Activated CD4-positive, alpha-beta T cell treated with anti-CD3 and anti-CD28 coated beads, Interleukin-10, Interleukin-2, amounts not matched to agents 100 ng/mL and 50 ng/mL, durations not matched to agents 16 hours and 8 hours (primary cell): ENCODE measurements around the gene IL3RA.
"Not testable (repeated sequence)": the region's sequence is repeated elsewhere in the genome, so short reads cannot be mapped to it uniquely, and the experiment has no call there.

Experiments
- DNase-seq: peaks from one replicate; pipeline ENCODE4 v3.0.0-alpha.2; 2020

The IL3RA gene

GRCh38 chrX:1336331-1336943 is at the start of gene IL3RA:
IL3RA (plus strand) TSS chrX:1336785; CDS start chrX:1341766, 4,981 bp downstream.
- peak; percentile 60 for DNase-seq

DNA sequence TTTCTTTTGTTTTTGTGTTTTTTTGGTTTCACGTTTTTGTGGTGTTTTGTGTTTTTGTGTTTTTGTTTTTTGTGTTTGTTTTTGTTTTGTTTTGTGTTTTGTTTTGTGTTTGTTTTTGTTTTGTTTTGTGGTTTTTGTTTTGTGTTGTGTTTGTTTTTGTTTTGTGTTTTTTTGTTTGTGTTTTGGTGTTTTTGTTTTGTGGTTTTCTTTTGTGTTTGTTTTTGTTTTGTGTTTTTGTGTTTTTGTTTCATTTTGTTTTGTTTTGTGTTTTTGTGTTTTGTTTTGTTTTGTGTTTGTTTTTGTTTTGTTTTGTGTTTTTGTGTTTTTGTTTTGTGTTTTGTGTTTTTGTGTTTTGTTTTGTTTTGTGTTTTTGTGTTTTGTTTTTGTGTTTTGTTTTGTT is 47.0 kb upstream of the IL3RA start:
- DNase-seq = no peak

- DNase-seq = no peak
These were observed 45.4 kb upstream of the IL3RA start for GRCh38 chrX:1291110-1291740.

- no peak for DNase-seq
These were observed 43.9 kb upstream of the IL3RA start for GRCh38 chrX:1292575-1293290.

DNA sequence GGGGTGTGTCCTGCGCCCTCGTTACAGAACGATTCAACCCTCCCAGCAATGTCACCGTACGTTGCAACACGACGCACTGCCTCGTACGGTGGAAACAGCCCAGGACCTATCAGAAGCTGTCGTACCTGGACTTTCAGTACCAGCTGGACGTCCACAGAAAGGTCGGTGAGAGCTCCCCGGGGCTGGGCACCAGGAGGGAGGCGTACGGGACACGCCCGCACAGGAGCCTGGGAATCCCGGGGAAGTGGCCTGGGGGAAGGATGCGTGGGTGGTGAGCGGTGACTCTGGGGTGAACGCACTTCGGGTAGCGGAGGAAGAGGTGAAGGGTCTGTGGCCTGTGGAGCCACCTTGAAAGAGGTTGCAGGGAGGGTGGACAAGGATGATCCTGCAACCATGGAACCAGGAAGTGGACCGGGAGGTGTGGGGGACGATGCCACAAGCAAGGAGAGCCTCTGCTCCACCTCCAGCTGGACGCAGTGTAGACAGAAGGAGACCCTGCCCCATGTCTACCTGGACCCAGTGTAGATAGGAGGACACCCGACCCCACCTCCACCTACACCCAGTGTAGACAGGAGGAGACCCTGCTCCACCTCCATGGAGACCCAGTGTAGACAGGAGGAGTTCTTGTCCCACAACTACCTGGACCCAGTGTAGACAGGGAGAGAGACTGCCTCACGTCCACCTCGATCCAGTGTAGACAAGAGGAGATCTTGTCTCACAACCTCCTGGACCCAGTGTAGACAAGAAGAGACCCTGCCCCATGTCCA is 42.1 kb upstream of the IL3RA start:
- DNase-seq = no peak

GRCh38 chrX:1295550-1295949 is 41.0 kb upstream of the IL3RA start:
- DNase-seq = no peak

GRCh38 chrX:1297591-1297990 is 39.0 kb upstream of the IL3RA start:
- not testable (repeated sequence) for DNase-seq

DNA sequence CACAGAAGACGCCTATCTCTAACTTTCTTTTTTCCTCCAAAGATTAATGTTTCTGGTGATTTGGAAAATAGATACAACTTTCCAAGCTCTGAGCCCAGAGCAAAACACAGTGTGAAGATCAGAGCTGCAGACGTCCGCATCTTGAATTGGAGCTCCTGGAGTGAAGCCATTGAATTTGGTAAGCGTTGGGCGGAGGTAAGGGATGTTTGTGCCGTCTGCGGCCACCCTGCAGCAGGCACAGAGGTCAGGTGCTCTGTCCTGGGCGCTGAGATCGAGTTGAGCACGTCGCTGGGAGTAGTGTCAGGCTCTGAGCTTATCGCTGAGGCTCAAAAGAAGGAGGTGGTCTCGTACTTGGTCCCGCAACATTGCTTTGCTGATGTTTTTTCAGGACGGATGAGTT is 36.1 kb upstream of the IL3RA start:
- DNase-seq = no peak

DNA sequence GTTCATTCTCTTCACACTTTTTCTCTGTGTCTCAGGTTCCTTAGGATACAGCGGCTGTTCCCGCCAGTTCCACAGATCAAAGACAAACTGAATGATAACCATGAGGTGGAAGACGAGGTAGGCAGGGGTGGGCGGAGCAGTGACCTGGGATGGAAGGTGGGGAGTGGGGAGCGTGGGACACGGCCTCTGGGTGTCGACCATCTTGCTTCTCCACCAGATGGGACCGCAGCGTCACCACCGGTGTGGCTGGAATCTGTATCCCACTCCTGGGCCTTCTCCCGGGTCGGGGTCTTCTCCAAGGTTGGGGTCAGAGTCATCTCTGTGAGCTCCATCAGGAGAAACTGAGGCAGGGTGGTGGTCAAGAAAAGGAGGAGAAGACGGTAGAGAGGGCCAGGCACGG is 31.2 kb upstream of the IL3RA start:
- no peak for DNase-seq

- no peak for DNase-seq
These were observed 29.5 kb upstream of the IL3RA start for GRCh38 chrX:1306909-1307625.

- DNase-seq = no peak
These were observed 28.8 kb upstream of the IL3RA start for GRCh38 chrX:1307626-1308340.

DNA sequence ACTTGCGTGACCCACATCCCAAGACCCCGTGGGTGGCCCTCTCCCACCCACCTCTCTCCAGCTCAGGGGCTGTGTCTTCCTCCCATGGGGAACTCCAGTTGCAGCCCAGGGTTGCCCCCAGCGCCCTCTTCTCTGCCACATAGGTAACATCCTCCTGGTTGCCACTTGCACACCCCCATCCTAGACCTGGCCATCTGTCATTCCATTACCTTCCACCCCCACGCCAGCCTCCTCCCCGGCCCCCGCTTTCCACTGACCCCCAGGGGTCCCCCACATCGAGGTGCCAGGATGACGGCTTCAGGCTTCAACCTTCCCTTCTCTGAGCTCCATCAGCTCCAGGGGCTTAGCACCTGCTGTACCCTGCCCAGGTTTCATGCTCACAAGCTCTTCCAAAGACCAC is 28.1 kb upstream of the IL3RA start:
- DNase-seq = no peak

GRCh38 chrX:1308917-1309316 is 27.7 kb upstream of the IL3RA start:
- DNase-seq = not testable (repeated sequence)

- DNase-seq = no peak
These were observed 22.8 kb upstream of the IL3RA start for GRCh38 chrX:1313788-1314187.

GRCh38 chrX:1316527-1316926 is 20.1 kb upstream of the IL3RA start:
- DNase-seq = peak; percentile 57

GRCh38 chrX:1321674-1322073 is 14.9 kb upstream of the IL3RA start:
- DNase-seq = no peak

DNA sequence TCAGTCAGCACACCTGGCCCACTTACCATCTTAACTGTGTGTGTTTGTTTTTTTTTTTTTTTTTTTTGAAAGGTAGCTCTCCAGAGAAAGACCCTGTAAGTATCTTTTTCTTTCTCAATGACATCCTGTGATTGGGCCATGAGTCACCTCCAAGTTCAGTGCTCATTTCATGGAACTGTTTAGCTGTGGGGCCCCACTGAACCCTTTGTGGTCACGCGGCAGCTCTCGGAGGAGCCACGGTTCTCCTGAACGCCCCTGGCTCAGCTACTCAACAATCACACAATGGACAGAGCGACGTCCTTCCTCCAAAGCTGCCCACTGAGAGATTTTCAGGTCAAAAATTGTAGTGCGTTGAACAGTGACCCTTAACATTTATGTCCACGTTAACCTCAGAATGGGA is 14.2 kb upstream of the IL3RA start:
- DNase-seq = peak; percentile 80

DNA sequence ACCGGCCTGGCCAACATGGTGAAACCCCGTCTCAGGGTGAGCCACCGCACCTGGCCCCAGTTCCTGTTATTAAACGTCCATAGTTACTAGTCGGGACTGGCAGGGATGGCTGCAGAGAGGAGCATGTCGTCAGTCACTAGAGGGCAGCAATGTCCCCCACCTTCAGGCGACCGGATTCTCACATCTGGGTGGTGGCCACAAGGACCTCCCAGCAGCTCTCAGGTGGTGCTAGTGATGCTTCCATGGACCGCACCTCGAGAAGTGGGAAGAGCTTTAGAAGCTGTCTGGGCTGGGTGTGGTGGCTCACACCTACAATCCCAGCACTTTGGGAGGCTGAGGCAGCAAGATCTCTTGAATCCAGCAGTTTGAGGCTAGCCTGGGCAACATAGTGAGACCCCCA is 13.3 kb upstream of the IL3RA start:
- DNase-seq = peak; percentile 83

GRCh38 chrX:1325515-1326116 is 11.0 kb upstream of the IL3RA start:
- DNase-seq = peak; percentile 22

GRCh38 chrX:1327651-1328304 is 8.8 kb upstream of the IL3RA start:
- DNase-seq = peak; percentile 17

GRCh38 chrX:1330605-1331004 is 6.0 kb upstream of the IL3RA start:
- DNase-seq = no peak
